ENCODE results near the gene KLHL35.

KLHL35 gene

DNA sequence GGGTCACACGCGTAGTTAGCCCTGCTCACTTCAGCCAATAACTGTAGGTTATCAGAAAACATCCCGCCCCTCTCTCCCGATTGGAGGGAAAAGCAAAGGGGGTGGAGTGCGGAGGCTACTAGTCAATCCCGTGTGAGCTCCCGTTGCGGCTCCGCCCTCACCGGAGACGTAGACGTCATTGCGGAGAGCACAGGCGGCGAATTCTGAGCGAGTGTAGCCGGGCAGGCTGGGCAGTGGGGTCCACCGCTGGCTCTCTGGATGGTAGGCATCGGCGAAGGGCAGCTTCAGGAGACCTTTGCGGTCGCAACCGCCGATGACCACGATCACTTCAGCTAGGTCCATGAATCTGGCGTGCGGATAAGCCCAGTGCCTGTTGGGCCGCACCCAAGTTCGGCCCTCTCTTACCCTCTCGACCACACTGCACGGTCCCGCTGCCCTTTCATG is 4.7 kb downstream of the KLHL35 start:
- Histone ChIP-seq H3K36me3 (ENCODE audit: control insufficient read depth, insufficient read depth, low read length) (no peaks in the 10 kb centered on the region), H3K79me2 (no peaks in the 10 kb centered on the region), H3K4me1 (no peaks in the 10 kb centered on the region), H3K27me3 (ENCODE audit: control insufficient read depth, insufficient read depth, low read length) (no peaks in the 10 kb centered on the region), H2AFZ (peak overlapping the region; percentile 46), H3K4me3 (ENCODE audit: low read depth, low read length) (no peak overlapping the region), H3K4me2 (ENCODE audit: low read length) (peak overlapping the region; percentile 47), H3K9me3 (ENCODE audit: control insufficient read depth, low read length) (no peaks in the 10 kb centered on the region), H3K27ac (no peak overlapping the region), H3K9ac (no peak overlapping the region)
- TF ChIP-seq, protein P1, sequence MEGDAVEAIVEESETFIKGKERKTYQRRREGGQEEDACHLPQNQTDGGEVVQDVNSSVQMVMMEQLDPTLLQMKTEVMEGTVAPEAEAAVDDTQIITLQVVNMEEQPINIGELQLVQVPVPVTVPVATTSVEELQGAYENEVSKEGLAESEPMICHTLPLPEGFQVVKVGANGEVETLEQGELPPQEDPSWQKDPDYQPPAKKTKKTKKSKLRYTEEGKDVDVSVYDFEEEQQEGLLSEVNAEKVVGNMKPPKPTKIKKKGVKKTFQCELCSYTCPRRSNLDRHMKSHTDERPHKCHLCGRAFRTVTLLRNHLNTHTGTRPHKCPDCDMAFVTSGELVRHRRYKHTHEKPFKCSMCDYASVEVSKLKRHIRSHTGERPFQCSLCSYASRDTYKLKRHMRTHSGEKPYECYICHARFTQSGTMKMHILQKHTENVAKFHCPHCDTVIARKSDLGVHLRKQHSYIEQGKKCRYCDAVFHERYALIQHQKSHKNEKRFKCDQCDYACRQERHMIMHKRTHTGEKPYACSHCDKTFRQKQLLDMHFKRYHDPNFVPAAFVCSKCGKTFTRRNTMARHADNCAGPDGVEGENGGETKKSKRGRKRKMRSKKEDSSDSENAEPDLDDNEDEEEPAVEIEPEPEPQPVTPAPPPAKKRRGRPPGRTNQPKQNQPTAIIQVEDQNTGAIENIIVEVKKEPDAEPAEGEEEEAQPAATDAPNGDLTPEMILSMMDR (IDR thresholded peaks at IDR 0.05): no peak

GRCh38 chr11:75427181-75427580 is 5.8 kb downstream of the KLHL35 start:
- Histone ChIP-seq H3K4me2 (ENCODE audit: low read length) (no peak overlapping the region), H3K27me3 (ENCODE audit: control insufficient read depth, insufficient read depth, low read length) (no peaks in the 10 kb centered on the region), H3K4me1 (no peaks in the 10 kb centered on the region), H3K79me2 (no peaks in the 10 kb centered on the region), H3K9ac (no peak overlapping the region), H3K4me3 (ENCODE audit: low read depth, low read length) (no peak overlapping the region), H3K36me3 (ENCODE audit: control insufficient read depth, insufficient read depth, low read length) (no peaks in the 10 kb centered on the region), H3K27ac (no peak overlapping the region), H3K9me3 (ENCODE audit: control insufficient read depth, low read length) (no peaks in the 10 kb centered on the region), H2AFZ (no peak overlapping the region)
- TF ChIP-seq, protein P1 (IDR thresholded peaks at IDR 0.05): no peak

DNA sequence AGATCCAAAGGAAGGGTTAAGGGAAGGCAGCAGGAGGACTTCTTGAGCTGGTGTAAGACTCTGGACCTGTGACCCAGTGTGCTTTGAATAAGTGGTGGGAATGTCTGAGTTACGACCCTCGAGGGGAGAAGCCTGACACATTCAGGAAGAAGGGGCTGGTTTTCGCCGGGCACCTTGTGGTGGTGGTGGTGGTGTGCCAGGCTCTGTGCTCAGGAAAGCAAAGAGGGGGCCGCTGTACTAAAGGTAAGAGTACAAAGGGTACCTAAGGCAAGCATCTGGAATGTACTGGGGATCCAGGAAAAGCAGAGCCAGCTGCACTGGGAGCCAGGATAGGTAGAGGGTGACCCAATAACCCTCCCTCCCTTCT is 6.3 kb downstream of the KLHL35 start:
- Histone ChIP-seq H2AFZ (no peak overlapping the region), H3K36me3 (ENCODE audit: control insufficient read depth, insufficient read depth, low read length) (no peaks in the 10 kb centered on the region), H3K4me2 (ENCODE audit: low read length) (no peak overlapping the region), H3K9ac (no peak overlapping the region), H3K9me3 (ENCODE audit: control insufficient read depth, low read length) (no peaks in the 10 kb centered on the region), H3K79me2 (no peaks in the 10 kb centered on the region), H3K4me3 (ENCODE audit: low read depth, low read length) (no peak overlapping the region), H3K27me3 (ENCODE audit: control insufficient read depth, insufficient read depth, low read length) (no peaks in the 10 kb centered on the region), H3K4me1 (no peaks in the 10 kb centered on the region), H3K27ac (no peak overlapping the region)
- TF ChIP-seq, protein P1 (IDR thresholded peaks at IDR 0.05): no peak

- TF ChIP-seq, protein P1 (IDR thresholded peaks at IDR 0.05): no peak
- no peak overlapping the region for H2AFZ ChIP-seq
- no peaks in the 10 kb centered on the region for H3K9me3 ChIP-seq (ENCODE audit: control insufficient read depth, low read length)
- no peak overlapping the region for H3K9ac ChIP-seq
- no peak overlapping the region for H3K4me2 ChIP-seq (ENCODE audit: low read length)
- H3K27me3 ChIP-seq (ENCODE audit: control insufficient read depth, insufficient read depth, low read length): no peaks in the 10 kb centered on the region
- no peaks in the 10 kb centered on the region for H3K36me3 ChIP-seq (ENCODE audit: control insufficient read depth, insufficient read depth, low read length)
- H3K79me2 ChIP-seq: no peaks in the 10 kb centered on the region
- no peaks in the 10 kb centered on the region for H3K4me1 ChIP-seq
- no peak overlapping the region for H3K27ac ChIP-seq
- no peak overlapping the region for H3K4me3 ChIP-seq (ENCODE audit: low read depth, low read length)
These were observed 7.6 kb downstream of the KLHL35 start for GRCh38 chr11:75425422-75425821.

GRCh38 chr11:75424396-75424795 is 8.6 kb downstream of the KLHL35 start:
- Histone ChIP-seq H3K4me3 (ENCODE audit: low read depth, low read length) (no peak overlapping the region), H3K27ac (no peak overlapping the region), H2AFZ (no peak overlapping the region), H3K36me3 (ENCODE audit: control insufficient read depth, insufficient read depth, low read length) (no peaks in the 10 kb centered on the region), H3K9ac (no peak overlapping the region), H3K9me3 (ENCODE audit: control insufficient read depth, low read length) (no peaks in the 10 kb centered on the region), H3K4me1 (no peaks in the 10 kb centered on the region), H3K27me3 (ENCODE audit: control insufficient read depth, insufficient read depth, low read length) (no peaks in the 10 kb centered on the region), H3K79me2 (no peaks in the 10 kb centered on the region), H3K4me2 (ENCODE audit: low read length) (no peak overlapping the region)
- TF ChIP-seq, protein P1 (IDR thresholded peaks at IDR 0.05): no peak
